T follicular helper cell (primary cell): ENCODE results near the gene GHRL.
A peak's percentile ranks its signal among the peaks of the same experiment; 100 is the strongest.
"Not testable (repeated sequence)": the region's sequence is repeated elsewhere in the genome, so short reads cannot be mapped to it uniquely, and the experiment has no call there.

Experiments used
- DNase-seq: peaks from one replicate; pipeline ENCODE4 v3.0.0-alpha.2; 2020; ENCODE audit warnings: low read depth

GHRL gene

DNA sequence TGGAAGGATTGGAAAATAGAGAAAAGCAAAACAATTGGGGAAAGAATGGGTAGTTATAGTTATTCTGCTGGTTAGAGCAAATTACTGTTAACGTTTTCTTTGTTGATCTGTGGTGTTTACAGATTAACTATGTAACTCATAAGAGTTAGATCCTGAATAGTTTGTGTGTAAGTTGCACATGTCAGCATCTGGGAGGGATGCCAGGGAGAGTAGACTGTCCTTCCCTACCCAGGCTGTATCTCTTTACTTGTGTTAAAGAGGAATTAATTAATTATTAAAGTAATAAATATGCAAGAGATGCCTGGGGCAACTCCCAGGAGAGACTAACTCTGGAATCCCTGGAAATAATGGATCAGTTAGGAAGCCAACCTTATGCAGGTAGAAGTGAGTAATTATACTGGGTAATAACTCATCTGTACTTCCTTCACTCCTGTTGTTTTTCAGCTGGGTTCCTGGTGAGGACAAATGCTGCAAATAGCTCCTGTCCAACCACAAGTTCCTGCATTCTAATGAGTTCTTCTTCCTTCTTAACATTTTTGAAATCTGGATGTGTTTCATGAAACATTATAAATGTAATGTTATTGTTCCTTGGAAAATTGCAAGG is 18.9 kb downstream of the GHRL start:
- no peak for DNase-seq

GRCh38 chr3:10272977-10273376 is 19.8 kb downstream of the GHRL start:
- no peak for DNase-seq

- DNase-seq, result not testable (repeated sequence)
Measured at GRCh38 chr3:10272476-10272875, 20.3 kb downstream of the GHRL start.

DNA sequence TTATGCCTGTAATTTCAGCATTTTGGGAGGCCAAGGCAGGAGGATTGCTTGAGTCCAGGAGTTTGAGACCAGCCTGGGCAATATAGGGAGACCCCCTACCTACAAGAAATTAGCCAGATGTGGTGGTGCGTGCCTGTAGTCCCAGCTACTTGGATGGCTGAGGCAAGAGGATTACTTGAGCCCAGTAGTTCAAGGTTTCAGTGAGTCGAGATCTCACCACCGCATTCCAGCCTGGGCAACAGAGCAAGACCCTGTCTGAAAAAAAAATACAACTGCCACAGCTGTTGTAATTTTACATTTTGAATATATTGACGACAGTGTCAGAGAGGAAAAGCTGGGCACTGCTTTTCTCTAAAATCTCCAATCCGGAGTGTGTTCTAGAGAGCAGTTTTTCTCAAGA is 23.3 kb downstream of the GHRL start:
- no peak for DNase-seq

GRCh38 chr3:10268930-10269329 is 23.8 kb downstream of the GHRL start:
- DNase-seq, result no peak

DNA sequence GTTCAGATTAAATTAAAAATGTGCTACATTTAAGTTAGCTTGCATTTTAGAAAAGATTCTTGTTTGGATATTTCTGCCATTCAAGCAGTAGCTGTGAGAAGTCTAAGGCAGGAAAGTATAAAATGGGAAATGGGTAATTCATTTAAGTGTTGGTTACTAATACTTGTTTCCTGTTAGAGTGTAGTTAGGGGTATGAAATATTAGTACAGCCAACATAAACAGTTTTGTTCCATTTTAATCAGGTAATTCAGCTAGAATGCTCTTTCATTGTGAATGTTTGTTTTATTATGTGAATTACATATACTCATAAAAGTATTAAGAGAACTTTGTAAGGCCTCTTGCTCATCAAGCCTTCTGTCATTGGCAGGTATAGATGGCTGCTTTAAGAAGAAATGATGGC is 24.6 kb downstream of the GHRL start:
- DNase-seq, result no peak

GRCh38 chr3:10266936-10267335 is 25.8 kb downstream of the GHRL start:
- DNase-seq, result not testable (repeated sequence)

DNA sequence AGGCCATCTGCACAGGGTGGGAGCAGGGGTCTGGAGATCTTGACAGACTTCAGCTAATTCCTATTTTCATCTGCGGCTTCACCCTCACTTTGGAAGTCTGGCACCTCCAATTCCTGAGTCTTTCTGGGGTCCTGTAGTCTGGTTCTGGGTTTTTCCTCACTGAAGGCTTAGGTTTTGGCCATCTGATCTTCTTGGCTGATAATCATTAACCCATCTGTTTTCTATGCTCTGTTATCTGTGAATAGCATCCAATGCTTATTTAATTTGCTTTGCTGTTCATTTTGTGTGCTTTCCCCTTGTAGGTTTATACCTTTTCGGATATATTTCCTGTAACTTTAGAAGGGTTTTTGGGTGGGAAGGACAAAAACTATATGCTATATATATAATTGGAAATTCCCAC is 26.9 kb downstream of the GHRL start:
- no peak for DNase-seq

DNA sequence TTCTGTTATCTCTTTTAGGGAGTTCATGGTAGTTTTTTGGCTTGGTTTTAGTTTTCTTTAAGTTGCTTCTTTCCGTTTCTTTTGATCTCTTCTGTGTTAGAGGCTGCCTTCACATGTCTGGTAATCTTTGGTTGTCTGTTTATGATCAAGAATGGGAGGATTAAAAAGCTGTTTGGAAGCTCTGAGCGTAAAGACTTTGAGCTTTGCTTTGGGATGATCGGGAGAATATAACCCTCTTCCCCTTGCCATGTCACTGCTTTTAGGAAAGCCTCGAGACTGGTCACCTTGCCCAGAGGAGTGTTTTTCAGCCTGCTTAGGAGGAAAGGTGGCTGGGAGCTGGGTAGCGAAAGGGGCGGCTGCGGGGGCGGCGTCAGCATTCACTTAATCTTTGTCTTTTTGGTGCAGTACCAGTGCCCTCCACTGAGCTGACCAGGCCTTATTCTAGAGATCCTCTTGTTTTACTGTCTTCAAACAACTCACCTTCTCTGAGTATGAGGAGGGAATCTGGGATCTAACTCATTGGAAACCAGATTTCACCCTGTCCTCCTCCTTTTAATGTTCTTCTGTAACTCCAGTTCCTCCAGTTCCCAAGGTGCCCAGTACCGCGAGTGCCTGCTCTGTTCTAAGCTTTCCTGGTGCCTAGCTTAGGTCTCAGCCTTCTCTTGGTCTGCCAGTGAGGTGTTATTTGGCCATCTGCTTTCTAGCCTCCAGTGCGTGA is 28.9 kb downstream of the GHRL start:
- peak; percentile 50 for DNase-seq

- no peak for DNase-seq
Measured at GRCh38 chr3:10262027-10262426, 30.7 kb downstream of the GHRL start.

DNA sequence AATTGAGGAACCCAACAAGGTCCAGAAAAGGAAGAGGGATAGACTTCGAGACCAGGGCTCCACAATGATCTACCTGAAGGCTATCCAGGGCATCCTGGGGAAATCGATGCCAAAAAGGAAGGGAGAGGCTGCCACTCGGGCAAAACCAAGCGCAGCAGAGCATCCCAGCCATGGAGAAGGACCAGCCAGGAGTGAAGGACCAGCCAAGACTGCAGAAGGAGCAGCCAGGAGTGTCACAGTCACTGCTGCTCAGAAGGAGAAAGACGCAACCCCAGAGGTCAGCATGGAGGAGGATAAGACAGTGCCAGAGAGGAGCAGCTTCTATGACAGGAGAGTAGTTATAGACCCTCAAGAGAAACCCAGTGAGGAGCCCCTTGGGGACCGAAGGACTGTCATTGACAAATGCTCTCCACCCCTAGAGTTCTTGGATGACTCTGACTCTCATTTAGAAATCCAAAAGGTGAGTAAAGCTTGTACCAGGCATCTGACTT is 32.5 kb downstream of the GHRL start:
- no peak for DNase-seq

DNA sequence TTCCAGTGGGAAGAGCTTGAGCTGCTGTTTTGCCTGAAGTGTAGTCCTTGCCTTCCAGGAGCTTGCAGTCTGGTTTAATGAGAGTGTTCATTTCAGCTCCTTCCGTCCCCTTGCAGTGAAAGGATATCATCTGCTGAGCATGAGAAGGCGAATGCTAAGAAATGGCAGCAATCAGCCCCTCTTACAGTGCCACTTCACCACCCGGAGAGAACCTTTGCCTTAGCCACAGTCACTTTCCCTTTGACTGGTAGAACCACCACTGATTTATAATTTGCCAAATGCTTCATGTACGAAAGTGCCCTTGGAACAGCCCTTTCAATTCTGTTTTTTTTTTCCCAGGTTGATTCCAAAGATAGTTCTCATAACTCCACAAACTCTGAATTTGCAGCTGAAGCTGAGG is 32.9 kb downstream of the GHRL start:
- DNase-seq, result no peak

DNA sequence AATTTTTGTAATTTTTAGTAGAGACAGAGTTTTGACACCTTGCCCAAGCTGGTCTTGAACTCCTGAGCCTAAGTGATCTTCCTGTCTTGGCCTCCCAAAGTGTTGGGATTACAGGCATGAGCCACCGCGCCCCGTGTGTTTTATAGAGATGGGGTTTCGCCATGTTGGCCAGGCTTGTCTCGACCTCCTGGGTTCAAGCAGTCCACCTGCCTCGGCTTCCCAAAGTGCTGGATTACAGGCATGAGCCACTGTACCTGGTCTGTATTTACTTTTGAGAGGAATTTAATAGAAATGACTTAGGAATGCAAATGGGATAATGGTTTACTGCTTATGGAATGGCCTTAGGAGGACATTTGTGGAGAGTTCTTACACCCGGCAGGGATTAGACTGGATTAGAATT is 33.7 kb downstream of the GHRL start:
- DNase-seq, result no peak

DNA sequence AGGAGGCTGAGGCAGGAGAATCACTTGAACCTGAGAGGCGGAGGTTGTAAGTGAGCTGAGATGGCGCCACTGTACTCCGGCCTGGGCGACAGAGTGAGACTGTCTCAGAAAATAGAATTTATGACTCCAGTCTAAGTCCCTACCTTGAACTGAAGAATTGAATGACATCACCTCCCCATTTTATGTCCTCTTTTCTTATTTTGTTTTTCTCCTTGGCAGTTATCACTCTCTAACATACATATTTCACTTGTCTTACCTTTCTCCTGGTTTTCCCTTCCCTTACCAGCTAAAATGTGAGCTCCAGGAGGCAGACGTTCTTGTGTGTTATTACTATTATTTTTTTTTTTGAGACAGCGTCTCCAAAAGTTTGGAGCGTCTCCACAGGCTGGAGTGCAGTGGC is 36.9 kb downstream of the GHRL start:
- no peak for DNase-seq

DNA sequence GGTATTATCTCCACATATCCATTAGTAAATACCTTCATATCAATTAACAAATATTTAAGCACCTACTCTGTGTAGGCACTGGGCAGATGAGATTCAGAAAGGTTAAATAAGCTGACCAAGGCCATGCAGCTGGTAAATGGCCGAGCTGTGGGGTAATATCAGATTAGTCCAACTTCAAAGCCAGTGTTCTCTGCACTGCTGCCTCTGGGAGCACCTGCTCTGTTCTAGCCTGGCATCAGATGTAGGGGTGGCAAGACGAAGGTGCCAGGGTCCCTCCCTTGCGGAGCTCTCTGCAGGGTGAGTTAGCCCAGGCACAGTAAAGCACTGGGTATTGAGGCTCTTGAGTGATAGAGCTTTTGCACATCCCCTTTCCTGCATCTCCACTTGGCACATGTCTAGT is 39.0 kb downstream of the GHRL start:
- no peak for DNase-seq

DNA sequence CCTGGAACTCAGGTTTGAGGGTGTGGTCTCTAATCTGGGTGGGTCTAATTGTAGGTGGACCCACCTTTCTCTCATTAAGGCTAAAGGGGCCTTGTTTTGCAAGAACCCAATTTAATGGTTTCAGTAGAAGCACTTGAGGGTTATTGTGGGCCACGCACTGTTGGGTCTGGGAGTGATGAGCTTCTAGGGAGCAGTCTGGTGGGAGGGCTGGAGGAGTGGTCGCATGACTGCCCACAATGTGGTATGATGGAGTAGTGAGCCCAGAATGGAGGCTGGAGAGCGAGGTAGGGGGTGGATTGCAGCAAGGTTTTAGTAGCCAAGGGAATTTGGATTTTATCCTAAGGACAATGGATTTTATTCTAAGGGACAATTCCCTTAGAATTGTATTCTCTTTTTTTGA is 41.7 kb downstream of the GHRL start:
- DNase-seq, result no peak

- no peak for DNase-seq
Measured at GRCh38 chr3:10249833-10250232, 42.9 kb downstream of the GHRL start.

- peak; percentile 24 for DNase-seq
Measured at GRCh38 chr3:10248984-10249748, 43.6 kb downstream of the GHRL start.

DNA sequence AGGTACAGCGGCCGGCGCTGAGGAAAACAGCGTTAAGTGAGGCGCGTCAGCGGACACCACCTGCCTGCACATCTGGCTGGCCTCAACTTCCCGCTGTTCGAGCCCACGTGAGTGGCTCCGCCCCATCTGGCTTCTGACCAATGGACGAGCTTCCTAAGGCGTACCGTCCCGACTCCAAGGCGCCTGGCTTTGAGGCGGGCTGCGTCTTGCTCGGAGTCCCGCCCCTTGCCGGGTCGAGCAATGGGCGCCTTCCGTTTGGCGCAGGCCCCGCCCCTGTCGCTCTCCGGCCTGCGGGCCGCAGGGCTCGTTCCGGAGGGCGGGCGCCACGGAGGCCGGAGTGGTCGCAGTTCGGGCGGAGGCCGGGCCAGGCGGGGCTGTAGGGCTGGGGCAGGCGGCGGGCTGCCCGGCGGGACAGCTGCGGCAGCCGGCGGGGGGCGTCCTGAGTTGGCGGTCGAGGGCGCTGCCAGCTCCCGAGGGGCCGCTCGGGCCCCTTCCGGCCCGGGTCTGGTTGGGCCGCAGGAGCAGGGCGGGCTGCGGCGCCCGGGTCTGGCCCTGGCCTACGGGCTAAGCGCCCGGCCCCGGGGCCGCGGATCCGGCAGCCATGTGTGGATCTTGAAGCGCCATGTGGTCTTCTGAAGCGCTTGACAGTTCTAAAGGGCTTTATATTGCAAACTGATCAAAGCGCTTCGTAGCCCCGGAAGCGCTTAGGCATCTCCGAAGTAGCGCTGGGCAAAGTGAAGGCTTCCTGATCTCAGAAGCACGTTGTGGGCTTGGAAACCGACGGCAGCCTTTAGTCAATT is 44.4 kb downstream of the GHRL start, which contains the start of gene TATDN2:
TATDN2 (plus strand) TSS at position 276 of the 800 bp plus-strand sequence. CDS start 742 bp downstream, outside the sequence.
- peak; percentile 86 for DNase-seq

DNA sequence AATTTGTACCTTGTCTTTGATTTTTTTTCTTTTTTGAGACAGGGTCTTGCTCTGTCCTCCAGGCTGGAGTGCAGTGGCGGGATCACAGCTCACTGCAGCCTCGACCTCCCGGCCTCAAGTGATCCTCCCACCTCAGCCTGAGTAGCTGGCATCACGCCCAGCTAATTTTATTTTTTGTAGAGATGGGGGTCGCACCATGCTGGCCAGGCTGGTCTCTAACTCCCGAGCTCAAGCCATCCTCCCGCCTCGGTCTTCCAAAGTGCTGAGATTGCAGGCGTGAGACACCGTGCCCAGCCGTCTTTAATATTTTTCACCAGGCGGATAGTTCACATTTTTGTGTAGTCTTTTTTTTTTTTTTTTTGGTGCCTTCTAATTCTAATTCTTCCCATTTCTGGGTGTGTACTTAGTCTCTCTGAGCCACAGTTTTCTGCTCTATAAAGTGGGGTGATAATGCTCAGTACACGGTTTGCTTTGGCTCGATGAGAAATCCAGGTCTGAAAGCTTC is 45.0 kb downstream of the GHRL start:
- no peak for DNase-seq

DNA sequence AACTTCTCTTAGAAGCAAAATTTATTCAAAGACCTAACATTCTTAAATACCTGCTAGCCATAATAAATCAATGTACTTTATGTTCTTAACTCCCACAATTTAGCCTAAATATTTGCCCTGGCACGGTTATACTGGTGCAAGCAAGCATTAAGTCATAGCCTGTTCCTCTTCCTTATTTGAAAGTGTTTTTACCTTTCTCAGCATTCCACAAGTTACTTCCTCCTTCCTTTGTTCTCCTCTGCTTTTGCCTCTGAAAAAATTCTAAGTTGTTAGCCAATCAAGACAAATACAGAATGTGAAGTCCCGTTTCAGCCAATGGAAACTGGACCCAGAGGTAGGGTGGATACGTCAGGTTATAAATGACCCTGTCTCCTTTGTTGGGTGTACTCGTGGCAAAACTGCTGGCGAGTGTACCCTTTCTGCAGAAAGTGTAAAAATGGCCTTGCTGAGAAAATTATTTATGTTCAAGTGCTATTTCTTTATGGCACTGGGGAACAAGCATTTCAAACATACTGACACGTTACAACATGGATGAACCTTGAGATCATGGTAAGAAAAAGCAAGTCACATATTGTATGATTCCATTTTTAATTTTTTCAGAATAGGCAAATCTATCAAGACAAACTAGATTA is 47.5 kb downstream of the GHRL start:
- DNase-seq, result no peak
